ENCODE results near the gene LIN7B.

LIN7B gene, protein sequence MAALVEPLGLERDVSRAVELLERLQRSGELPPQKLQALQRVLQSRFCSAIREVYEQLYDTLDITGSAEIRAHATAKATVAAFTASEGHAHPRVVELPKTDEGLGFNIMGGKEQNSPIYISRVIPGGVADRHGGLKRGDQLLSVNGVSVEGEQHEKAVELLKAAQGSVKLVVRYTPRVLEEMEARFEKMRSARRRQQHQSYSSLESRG

DNA sequence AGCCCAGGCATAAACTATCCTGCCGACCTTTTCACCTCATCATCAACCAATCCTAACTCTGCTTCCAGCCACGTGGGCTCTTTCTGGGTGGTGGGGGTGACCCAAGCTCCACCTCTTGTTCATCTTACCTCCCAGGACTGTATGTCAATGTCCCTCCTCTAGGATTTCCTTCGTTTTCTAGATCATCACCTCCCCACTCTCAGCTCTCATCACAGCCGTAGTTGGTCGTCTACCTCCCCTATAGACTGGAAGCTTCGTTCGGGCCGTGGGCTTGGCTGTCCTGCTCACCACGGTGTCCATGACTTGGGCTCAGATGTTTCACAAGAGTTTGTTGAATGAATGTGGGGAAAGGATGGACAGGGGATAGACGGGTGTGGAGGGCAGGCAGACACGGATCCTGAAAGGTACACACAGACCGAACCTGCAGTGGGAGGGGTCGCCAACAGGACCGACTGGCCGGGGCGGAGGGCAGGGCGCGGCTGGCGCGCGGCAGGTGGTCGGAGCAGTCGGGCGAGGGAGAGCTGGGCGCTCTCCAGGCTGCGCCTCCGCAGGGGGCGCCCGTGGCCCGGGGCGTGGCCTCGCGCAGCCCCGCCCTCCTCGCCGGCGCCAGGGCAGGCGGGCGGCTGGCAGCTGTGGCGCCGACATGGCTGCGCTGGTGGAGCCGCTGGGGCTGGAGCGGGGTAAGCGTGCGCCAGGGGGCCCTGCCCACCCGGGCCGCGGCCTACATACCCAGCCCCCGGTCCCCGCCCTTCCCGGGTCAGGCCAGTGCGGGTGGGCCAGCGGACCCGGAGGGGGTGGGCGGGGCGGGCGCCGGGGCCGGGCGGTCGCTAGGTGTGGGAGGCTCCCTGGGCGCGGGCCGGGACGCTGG is at the start of gene LIN7B:
Gene LIN7B, plus strand, starts transcription at position 609 of the 868 bp plus-strand sequence. Its CDS starts 35 bp downstream, at position 644.
- DNase-seq = peak; percentile 54

DNA sequence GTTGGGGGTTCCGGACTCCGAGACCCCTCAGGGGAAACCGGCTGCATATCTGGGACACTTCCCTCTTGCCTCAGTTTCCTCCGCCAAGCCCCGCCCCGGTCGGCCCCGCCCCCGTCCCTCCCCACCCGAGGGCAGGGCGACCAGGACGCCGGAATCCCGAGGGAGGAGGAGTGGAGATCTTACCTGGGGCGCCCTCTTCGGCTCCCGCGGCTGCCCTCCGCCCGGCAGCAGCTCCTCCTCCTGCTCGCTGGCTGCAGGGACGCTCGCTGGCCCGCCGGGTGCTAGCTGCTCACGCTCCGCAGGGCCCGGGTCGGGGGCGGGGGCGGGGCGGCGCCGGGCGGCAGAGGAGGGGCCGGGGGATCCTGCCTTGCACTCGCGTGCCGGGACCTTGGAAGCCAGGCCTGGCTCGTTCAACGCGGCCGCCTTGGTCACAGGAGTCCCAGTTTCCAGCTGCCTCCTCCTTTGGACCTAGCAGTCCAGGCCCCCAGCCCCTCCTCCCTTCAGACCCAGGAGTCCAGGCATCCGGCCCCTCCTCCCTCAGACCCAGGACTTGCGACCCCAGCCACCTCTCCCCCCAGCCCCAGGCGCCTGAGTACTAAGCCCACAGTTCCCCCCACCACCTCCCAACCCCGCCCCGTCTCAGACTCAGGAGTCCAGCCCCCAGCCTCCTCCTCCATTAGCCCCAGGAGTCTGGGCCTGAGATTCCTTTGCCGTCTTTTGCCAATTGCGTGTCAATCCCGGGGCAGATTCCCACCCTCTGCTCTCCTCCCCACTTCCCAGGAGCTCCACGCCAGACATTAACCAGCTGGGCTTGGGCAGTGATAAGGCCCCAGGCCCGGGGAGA is 49.2 kb upstream of the LIN7B start, which contains the start of gene NTF4:
Gene NTF4, minus strand, starts transcription at position 51 of the 844 bp plus-strand sequence. CDS start 2,821 bp downstream, outside the sequence.
- DNase-seq = no peak

DNA sequence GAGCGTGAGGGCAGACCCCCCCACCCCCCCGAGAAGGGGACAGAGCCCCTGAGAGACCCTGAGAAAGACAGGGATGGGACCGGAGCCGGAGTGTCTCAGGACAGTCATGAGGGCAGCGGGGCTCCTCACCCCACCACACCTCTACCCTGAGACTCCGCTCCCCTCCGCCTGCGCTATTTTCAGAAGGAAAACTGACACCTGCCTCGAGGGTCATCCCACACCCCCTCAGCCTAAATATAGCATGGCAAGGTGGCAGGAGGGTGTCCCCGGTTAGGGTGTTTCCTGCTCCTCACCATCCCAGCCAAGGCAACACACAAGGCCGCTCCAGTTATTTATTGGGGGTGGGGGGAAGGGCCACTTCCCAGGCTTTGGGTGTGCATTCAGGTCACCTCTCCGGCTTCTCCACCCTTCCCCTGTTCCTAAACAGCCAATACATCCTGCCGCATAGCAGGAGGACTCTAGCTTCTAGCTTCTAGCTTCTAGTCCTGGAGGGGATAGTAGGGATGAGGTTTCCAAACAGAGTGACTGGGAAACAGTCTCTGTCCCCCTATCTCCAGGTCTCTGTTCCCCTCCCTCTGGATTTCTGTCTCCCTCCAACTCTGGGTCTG is 48.2 kb upstream of the LIN7B start:
- no peak for DNase-seq

DNA sequence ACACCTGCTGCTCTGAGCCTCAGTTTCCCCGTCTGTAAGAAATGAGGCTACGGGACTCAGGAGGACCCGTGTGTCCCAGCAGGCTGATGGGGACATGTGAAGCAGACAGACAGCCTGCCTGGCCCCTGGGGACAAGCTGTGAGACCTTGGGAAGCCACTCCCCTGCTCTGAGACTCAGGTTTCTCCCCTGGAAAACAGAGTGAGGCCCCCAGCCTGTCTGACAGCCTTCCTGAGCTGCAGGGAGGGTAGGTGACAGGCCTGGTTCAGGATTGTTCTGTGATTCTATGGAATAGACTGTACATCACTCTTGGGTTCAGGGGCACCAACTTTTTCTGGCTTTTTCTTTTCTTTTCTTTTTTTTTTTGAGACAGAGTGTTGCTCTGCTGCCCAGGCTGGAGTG is 46.6 kb upstream of the LIN7B start:
- no peak for DNase-seq

DNA sequence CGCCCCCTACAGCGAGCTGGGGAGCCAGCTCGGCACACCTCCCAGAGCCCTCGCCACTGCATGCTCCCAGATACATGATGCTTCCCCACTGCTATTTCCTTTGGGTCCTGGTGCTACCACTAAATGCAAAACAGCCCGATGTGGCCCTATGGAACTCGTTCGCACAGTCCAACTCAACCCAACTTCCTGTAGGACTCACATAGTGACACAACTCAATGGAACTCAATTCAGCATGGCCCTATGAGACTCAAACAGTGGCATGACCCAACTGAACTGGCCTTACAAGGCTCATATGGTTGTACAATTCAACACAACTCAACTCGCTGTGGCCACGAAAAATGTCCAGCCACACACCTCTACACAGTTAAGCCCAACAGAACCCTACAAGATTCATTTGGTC is 45.1 kb upstream of the LIN7B start:
- DNase-seq = no peak

DNA sequence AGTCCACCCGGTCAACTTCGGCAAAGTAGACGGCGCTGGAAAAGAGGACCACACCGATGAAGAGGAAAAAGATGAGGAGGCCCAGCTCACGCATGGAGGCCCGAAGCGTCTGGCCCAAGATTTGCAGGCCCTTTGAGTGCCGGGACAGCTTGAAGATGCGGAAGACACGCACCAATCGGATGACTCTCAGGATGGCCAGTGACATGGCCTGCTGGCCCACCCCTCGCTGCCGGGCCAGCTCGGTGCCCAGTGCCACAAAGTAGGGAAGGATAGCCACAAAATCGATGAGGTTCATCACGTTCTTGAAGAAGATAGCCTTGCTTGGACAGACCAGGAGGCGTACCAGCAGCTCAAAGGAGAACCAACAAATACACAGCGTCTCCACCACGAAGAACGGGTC is 43.8 kb upstream of the LIN7B start:
- DNase-seq = no peak

DNA sequence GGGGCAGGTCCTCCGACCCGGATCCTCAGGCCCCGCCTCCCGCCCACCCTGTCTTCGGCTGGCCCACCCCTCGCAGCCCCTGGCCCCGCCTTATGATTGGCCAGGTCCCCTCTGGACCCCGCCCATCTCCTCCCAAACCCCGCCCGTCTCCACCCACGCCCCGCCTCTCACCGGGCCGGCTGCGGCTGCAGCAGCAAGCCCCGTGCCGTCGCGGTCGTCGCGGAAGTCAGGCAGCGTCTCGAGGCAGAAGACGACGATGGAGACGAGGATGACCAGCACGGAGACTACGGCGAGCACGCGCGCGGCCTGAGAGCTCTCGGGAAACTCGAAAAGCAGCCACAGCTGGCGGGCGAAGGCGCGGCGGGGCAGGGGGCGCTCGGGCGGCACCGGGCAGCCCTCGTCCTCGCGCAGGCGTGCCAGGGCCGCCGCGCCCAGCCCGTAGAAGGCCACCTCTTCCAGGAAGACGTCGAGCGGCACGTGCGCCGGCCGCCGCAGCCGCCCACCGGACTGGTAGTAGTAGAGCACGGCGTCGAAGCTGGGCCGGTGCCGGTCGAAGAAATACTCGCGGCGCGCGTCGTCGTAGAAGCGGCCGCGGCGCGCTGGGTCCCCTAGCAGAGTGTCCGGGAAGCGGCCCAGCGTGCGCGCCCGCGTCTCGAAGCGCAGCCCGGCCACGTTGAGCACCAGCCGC is 42.2 kb upstream of the LIN7B start:
- DNase-seq = no peak

DNA sequence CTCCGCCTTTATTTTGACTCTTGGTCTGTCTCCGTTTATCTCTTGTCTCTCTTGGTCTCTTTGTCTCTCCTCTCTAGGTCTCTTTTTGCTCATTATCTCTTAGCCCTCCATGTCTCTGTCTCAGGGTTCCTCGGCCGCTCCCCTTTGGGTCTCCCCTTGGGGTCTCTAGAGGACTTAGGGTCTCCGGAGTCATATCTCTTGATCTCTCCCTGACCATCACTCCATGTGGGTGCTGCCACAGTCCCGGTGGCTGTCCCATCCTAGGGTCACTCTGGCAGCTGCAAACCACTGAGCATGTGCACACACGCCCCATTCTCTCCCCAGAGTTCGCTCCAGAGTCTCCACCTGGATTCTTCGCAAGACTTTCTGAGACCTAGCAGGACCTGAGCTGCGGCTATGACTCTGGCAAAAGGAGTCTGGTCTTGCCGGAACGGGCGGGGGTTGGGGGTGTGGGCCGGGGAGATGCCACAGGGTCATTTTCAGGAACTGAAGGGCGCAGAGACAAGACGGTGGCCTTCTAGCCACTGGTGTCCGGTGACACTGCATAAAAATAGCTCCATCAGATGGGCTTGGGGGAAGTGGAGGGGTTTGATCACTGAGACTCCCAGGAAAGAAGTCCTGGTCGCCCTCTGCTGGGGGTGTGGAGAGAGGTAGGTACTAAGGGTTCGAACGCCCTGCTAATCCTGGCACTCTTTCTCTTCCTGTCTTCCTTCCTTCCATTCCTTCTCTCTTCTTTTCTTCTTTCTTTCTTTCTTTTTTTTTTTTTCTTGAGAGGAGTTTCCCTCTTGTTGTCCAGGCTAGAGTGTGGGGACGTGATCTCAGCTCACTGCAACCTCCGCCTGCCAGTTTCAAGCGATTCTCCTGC is 40.4 kb upstream of the LIN7B start:
- DNase-seq = no peak

DNA sequence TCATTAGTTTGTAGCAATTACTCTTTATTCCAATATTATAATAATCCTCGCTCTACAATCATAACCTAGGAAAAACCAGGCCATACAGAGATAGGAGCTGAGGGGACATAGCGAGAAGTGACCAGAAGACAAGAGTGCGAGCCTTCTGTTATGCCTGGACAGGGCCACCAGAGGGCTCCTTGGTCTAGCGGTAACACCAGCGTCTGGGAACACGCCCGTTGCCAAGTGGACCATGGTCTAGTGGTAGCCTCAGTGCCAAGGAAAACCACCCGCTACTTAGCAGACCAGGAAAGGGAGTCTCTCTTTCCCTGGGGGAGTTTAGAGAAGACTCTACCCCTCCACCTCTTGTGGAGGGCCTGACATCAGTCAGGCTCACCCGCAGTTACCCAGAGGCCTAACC is 39.3 kb upstream of the LIN7B start:
- DNase-seq = peak; percentile 29

DNA sequence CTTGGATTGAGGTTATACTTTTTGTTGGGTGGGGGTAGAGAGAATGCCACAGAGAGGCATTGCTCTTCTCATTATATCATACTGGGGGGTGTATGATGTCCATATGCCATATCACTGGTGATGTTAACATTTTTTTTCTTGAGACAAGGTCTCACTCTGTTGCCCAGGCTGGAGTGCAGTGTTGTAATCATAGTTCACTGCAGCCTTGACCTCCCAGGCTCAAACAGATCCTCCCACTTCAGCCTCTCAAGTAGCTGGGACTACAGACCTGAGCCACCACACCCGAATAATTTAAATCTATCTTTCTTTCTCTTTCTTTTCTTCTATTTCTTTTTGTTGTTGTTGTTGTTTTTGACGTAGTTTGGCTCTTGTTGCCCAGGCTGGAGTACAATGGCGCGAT is 33.8 kb upstream of the LIN7B start:
- DNase-seq = no peak

DNA sequence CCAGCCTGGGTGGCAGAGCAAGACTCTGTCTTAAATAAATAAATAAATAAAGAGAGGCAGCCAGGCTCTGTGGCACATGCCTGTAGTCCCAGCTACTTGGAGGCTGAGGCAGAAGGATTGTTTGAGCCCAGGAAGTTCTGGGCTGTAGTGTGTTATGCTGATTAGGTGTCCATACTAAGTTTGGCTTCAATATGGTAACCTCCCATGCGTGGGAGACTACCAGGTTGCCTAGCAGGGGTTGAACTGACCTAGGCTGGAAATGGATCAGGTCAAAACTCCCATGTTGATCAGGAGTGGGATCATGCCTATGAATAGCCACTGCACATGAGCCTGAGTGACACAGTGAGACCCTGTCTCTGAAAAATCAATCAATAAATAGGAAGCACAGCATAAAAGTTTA is 32.9 kb upstream of the LIN7B start:
- DNase-seq = no peak

DNA sequence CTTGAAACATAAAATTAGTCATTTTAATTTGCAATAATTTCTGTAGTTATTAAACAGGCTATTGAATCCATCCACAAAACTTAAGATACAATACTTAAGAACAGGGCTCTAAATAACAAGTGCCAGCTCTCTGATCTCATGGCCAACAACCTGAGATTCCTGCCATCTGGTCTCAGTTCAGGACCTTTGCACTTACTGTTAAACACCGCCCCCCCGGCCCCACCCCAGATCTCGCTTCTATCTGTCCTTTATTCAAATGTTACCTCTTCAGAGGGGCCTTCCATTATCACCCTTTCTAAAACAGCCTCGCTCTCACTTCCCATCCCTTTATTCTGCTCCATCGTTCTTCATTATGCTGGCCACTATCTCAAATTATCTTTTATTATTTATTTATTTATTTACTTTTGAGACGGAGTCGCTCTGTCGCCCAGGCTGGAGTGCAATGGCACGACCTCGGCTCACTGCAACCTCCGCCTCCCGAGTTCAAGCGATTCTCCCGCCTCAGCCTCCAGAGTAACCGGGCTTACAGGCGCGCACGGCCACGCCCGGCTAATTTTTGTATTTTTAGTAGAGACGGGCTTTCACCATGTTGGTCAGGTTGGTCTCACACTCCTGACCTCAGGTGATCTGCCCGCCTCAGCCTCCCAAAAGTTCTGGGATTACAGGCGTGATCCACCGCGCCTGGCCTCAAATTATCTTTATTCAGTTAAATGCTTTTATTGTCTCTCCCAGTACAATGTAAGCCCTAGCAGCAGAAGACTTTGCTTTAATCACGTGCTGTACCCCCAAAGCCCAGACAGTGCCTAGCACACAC is 29.8 kb upstream of the LIN7B start:
- DNase-seq = no peak

DNA sequence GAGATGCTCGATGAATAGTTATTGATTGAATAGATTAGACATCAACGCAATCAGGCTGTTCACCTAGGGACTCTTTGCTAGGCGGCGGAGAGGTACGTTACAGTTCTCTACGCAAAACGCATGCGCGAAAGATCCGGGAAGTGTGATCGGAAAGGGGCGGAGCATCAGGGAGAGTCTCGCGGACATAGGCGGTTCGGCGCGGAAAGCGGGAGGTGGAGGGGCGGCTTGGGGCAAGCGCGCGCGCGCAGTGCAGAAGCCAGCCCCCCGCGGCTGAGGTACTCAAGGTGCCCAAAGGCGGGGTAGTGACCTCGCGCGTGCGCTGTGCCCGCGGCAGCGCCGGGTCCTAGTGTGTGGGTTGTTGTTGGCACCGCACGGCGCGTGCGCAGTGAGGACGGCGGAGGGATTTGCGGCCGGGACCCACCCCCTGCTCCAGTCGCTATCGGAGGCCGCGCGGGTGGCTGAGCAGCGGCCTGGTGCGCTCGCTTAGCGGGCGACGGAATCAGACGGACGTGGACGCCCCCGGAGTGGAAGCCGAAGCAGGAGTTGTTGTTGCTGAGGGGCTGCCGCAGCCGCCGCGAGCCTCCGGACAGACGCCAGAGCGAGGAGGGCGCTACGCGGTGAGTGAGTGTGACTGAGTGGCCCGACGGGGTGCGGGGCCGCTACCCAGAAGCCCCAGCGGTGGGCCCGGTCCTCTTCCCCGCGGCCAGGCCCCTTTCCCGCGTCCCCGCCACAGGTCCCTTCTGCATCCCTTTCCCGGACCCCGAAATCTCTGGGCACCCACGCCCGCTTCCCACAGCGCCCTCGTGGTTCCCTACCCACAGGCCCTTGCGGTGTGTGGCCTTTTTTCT is 28.9 kb upstream of the LIN7B start, which contains the start of gene SNRNP70:
Gene SNRNP70, plus strand, starts transcription at position 432 of the 848 bp plus-strand sequence. CDS start 964 bp downstream, outside the sequence.
- DNase-seq = peak; percentile 99

DNA sequence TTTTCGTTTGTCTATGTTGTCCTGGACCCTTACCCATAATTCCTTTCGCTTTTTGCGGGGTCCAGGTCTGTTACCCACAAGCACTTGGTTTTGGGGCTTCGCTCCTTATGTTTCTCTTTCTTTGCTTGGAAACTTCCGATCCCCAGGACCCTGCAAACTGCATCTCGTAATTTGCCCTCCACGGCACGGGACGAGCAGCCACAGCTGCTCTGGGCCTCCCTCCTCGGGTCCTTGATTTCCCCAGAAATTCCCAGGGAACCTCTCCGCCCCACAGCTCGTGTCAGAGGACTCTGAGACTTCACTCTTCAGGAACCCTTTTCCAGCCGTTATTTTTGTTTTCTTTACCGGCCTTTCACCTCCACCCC is 28.3 kb upstream of the LIN7B start:
- no peak for DNase-seq

DNA sequence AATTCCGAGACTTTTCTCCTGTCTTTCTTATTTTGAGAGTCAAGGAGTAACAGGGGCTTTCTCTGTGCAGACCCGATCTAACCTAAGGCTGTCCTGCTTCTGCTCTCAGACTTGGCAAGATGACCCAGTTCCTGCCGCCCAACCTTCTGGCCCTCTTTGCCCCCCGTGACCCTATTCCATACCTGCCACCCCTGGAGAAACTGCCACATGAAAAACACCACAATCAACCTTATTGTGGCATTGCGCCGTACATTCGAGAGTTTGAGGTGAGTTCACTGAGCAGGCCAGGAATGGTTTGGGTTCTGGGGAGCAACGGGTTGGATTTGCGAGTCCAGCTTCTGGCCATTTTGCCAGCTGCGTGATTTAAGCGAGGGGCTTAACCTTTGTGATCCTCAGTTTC is 27.9 kb upstream of the LIN7B start:
- no peak for DNase-seq

DNA sequence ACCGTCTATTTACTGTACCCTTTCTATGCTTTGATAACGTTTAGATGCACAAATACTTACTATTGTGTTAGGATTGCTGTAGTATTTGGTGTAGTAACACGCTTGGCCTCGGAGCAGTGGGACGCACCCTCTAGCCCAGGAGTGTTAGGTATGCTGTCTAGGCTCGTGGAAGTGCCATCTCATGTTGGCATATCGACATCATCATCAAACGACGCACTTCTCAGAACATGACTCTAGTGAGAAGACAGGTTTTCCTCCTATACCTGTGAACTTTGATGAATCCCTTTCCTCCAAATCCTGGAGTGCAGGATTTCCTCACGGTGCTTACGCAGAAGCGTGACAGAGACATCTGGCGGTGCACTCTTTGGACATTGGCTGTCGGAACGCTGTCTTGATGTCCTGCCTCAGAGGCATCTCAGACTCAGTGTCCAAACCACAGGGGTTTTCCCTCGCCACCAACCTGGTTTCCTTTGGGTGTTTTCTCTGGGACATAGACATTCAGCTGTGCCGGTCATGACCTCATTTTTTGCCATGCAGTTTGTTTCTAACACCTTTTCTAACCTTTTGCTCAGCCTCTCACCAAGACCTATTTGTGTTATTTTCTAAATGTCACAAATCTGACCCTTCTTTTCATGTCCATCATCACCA is 22.7 kb upstream of the LIN7B start:
- no peak for DNase-seq

DNA sequence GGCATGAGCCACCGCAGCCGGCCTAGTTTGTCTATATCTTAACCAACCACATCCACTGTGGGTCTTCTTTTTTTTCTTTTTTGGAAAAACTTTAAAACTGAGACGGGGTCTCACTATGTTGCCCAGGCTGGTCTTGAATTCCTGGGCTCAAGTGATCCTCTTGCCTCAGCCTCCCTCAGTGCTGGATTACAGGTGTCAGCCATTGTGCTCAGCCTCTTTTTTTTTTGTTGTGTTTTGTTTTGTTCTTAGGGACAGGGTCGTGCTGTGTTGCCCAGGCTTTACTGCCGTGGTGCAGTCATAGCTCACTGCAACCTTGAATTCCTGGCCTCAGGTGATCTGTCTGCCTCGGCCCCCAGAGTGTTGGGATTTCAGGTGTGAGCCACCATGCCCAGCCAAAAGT is 21.5 kb upstream of the LIN7B start:
- no peak for DNase-seq
